ENCODE results near the gene TAGAP. TPM values are rescaled to one million over a fixed set of nuclear protein-coding genes. Genes with fewer than 3 reads are reported as not detected.

The TAGAP gene
- total RNA-seq, 1 experiment from 2014 or later = 0.22 TPM

GRCh38 chr6:159093609-159094443 lies 49.0 kb upstream of the TAGAP start (continued):
- no peak for TF ChIP-seq SMAD3 (CRISPR knock-in tag; IDR thresholded peaks at IDR 0.05; ENCODE audit: borderline replicate concordance)
- TF ChIP-seq RELA (CRISPR knock-in tag; IDR thresholded peaks at IDR 0.05; ENCODE audit: borderline replicate concordance) = no peak
- TF ChIP-seq GTF2I (CRISPR knock-in tag; conservative IDR thresholded peaks at IDR 0.05) = no peak
- no peak for TF ChIP-seq PRDM15 (CRISPR knock-in tag; IDR thresholded peaks at IDR 0.05)
- no peak for TF ChIP-seq NR3C1 (CRISPR knock-in tag; conservative IDR thresholded peaks at IDR 0.05; ENCODE audit: low read depth)
- no peak for TF ChIP-seq EMX1 (CRISPR knock-in tag; IDR thresholded peaks at IDR 0.05)
- no peak for TF ChIP-seq ZMAT4 (CRISPR knock-in tag; IDR thresholded peaks at IDR 0.05)
- TF ChIP-seq ZBTB21 (CRISPR knock-in tag; IDR thresholded peaks at IDR 0.05; ENCODE audit: borderline replicate concordance) = no peak
- no peak for TF ChIP-seq HMGA2 (CRISPR knock-in tag; IDR thresholded peaks at IDR 0.05)
- TF ChIP-seq TP53 (CRISPR knock-in tag; IDR thresholded peaks at IDR 0.05) = no peak
- no peak for TF ChIP-seq ZNF317 (CRISPR knock-in tag; IDR thresholded peaks at IDR 0.05; ENCODE audit: borderline replicate concordance, low read depth)

GRCh38 chr6:159092631-159093030 lies 47.8 kb upstream of the TAGAP start:
- H3K36me3 Mint-ChIP-seq = no peaks in the 10 kb centered on the region
- H3K27me3 Mint-ChIP-seq (ENCODE audit: low read depth) = no peaks in the 10 kb centered on the region
- POLR2A ChIA-PET = no interaction called here
- TF ChIP-seq IRF2 (CRISPR knock-in tag; IDR thresholded peaks at IDR 0.05; ENCODE audit: borderline replicate concordance, low read depth) (no peak), RELA (CRISPR knock-in tag; IDR thresholded peaks at IDR 0.05; ENCODE audit: borderline replicate concordance) (no peak), NFE2L1 (CRISPR knock-in tag; IDR thresholded peaks at IDR 0.05) (no peak), JAZF1 (CRISPR knock-in tag; IDR thresholded peaks at IDR 0.05) (no peak), MXD4 (CRISPR knock-in tag; IDR thresholded peaks at IDR 0.05; ENCODE audit: borderline replicate concordance) (no peak), TEAD4 (CRISPR knock-in tag; IDR thresholded peaks at IDR 0.05) (no peak)
- H3K4me3 Mint-ChIP-seq = no peak overlapping the region
- peaks cover 2% of the 10 kb centered on the region; the same call in 1 of the 2 replicates for H3K4me1 Mint-ChIP-seq
- DNase-seq (ENCODE audit: low spot score) = no peak
- H3K27ac Mint-ChIP-seq = no peak overlapping the region
- no peaks in the 10 kb centered on the region for H3K9me3 Mint-ChIP-seq
- CTCF ChIA-PET = interaction anchor here (1.0 to 1.1 kb wide), 2 partner anchors 12 to 51 kb away, joined by 3 read pairs; no protein-coding TSS in a partner anchor
- no peak for ATAC-seq

GRCh38 chr6:159090530-159091480 lies 46.0 kb upstream of the TAGAP start:
- no peaks in the 10 kb centered on the region for H3K36me3 Mint-ChIP-seq
- DNase-seq (ENCODE audit: low spot score) (no peak), ATAC-seq (no peak)
- POLR2A ChIA-PET = no interaction called here
- H3K27ac Mint-ChIP-seq = no peak overlapping the region
- CTCF ChIA-PET = no interaction called here
- no peaks in the 10 kb centered on the region for H3K9me3 Mint-ChIP-seq
- no peaks in the 10 kb centered on the region for H3K27me3 Mint-ChIP-seq (ENCODE audit: low read depth)
- no peak overlapping the region for H3K4me3 Mint-ChIP-seq
- peaks cover 2% of the 10 kb centered on the region; the same call in 1 of the 2 replicates for H3K4me1 Mint-ChIP-seq
- no peak for TF ChIP-seq NR3C1 (CRISPR knock-in tag; conservative IDR thresholded peaks at IDR 0.05; ENCODE audit: low read depth)
- TF ChIP-seq OVOL2 (CRISPR knock-in tag; IDR thresholded peaks at IDR 0.05; ENCODE audit: borderline replicate concordance) = no peak
- no peak for TF ChIP-seq STAT6 (CRISPR knock-in tag; conservative IDR thresholded peaks at IDR 0.05; ENCODE audit: low read depth)
- TF ChIP-seq E2F4 (CRISPR knock-in tag; IDR thresholded peaks at IDR 0.05; ENCODE audit: borderline replicate concordance, low read depth) = no peak
- TF ChIP-seq KAT7 (CRISPR knock-in tag; IDR thresholded peaks at IDR 0.05; ENCODE audit: borderline replicate concordance) = no peak
- no peak for TF ChIP-seq ERG (CRISPR knock-in tag; IDR thresholded peaks at IDR 0.05)

All from WTC11 (cell line).